Upper lobe of left lung (tissue), 4 donors: ENCODE results near the gene DLK1.

Experiments
- POLR2A ChIP-seq, 4 donors: fragments of 450-650 bp; IDR thresholded peaks; one replicate each; pipeline ENCODE4 v1.5.1; 2016 to 2017; ENCODE audit warnings: antibody characterized with exemption in 4 of 4, mild to moderate bottlenecking in 2 of 4
- POLR2AphosphoS5 ChIP-seq, 2 donors: sonication (generic); formaldehyde crosslinking; IDR thresholded peaks; one replicate each; pipeline ENCODE4 v1.5.1; 2017; ENCODE audit warnings: antibody characterized with exemption in 2 of 2
- TF ChIP-seq, protein P1 (sequence below), 6 experiments: fragments of 450-650 bp in 4 of 6; fragments of 200-600 bp in 2 of 6; sonication (generic) in 2 of 6; IDR thresholded peaks; one replicate each; pipeline ENCODE4 v1.5.1; 2016 to 2019; ENCODE audit warnings: antibody characterized with exemption in 6 of 6

DNA sequence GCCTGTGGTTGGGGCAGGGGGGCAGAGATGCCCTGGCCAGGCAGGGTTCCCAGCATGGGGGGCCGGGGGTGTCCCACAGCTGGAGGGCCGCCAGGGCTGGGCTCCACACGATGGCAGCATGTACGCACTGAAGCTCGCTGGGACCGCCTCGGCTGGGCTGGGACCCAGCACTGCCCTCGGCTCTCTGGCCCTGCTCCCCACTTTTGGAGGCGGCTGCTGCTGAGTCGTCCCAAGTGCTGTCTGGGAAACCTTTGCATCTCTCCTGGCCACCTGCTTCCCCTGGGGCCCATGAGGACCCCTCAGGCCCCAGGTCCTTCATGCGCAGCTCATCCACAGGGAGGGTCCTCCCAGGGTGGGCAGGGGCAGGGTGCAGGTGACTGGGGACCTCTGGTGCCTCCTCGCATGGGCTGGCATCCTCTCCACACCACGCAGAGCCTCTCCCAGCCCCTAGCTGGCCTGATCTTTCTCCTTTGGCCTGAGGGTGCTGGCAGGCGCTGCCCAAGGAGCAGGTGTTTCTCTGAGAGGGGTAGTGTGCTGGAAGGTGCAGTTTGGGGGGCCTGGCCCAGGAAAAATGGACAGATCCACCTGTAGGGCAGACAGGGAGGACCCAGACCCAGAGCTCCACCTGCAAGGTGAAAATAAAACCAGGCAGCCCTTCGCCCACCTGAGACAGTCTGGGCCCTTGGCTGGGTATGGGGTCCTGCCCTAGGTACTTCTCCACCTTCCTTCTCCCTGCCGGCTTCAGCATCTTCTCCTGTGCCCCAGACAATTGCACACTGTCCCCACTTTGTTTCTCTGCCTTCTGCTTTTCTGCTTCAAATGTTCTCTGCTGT is 46.9 kb downstream of the DLK1 start:
- no peak for TF ChIP-seq POLR2A (IDR thresholded peaks at IDR 0.05)
- TF ChIP-seq, protein P1, sequence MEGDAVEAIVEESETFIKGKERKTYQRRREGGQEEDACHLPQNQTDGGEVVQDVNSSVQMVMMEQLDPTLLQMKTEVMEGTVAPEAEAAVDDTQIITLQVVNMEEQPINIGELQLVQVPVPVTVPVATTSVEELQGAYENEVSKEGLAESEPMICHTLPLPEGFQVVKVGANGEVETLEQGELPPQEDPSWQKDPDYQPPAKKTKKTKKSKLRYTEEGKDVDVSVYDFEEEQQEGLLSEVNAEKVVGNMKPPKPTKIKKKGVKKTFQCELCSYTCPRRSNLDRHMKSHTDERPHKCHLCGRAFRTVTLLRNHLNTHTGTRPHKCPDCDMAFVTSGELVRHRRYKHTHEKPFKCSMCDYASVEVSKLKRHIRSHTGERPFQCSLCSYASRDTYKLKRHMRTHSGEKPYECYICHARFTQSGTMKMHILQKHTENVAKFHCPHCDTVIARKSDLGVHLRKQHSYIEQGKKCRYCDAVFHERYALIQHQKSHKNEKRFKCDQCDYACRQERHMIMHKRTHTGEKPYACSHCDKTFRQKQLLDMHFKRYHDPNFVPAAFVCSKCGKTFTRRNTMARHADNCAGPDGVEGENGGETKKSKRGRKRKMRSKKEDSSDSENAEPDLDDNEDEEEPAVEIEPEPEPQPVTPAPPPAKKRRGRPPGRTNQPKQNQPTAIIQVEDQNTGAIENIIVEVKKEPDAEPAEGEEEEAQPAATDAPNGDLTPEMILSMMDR (IDR thresholded peaks at IDR 0.05), result no peak
- no peak for TF ChIP-seq POLR2AphosphoS5 (IDR thresholded peaks at IDR 0.05)
